HG02870 (cell line): ENCODE measurements around the gene NAALADL2.

Experiments
- ATAC-seq: cut with Tn5 transposase; IDR thresholded peaks from one replicate; pipeline ENCODE4 v1.9.1; 2021; ENCODE audit warnings: mild to moderate bottlenecking, moderate library complexity; ENCODE audit not compliant: unreplicated experiment

The NAALADL2 gene

DNA sequence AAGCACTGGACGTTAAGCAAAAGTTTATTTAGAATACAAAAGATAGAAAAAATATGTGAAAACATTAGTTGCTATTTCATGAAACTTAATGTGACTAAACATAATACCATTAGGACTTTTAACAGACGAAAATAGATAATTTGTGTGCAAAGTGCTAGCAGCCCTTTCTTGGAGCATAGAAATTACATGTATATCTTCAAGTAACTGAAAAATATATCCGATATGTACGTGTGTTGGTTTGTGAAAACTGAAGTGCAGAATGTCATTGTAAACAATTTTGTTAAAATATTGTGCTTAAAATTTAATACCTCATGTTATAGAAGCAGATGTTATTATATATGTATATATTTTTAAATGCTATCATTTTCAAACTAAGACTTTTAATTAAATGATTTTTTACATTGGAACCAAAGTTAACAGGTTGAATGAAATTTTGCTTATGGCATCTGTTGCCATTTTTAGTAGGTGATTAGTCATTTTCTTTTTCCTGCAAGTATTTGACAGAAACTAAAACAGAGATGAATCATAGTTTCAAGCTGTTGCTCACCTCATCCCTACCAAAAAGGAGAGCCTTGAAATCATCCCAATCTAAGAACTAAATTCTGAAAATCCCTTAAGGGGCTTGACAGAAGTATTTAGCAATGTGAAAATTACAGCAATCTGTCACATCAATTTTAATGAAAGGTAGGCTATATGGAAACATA lies 334.8 kb downstream of the NAALADL2 start:
- ATAC-seq = peak; percentile 91

DNA sequence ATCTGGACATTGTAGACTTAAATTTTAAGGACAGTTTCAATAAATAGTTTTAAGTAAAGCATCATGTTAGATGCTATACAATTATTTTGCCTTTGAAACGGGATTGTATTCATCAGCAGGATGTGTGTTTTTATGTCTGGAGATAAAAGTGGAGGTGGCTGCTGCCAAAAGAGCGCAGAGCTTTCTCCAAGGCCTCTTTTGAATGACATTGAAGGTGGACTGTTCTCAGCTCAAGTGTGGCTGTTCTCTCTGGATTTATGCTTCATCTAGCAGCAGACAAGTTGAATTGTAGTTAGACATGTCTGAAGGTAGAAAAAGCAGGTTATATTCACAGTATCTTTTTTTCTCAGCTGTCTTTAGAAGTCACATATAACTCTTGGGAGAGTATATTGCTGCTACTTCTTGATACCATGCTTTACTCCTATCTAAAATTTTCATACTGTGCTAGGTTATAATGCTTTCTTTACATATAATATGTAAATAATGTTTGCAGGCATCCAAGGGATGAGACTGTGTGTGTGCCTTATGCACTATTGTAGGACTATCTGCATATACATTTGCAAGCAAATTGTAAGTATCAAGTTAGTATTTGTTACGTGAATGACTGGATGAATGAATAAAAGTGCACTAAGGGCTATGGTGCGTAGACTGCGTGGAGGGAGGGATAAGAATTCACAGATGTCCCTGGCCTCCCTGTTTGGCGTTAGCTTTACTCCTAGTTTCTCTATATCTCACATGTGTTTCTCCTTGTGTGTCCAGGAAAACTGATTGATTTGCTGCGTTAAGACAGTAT lies 340.1 kb downstream of the NAALADL2 start:
- ATAC-seq = no peak

DNA sequence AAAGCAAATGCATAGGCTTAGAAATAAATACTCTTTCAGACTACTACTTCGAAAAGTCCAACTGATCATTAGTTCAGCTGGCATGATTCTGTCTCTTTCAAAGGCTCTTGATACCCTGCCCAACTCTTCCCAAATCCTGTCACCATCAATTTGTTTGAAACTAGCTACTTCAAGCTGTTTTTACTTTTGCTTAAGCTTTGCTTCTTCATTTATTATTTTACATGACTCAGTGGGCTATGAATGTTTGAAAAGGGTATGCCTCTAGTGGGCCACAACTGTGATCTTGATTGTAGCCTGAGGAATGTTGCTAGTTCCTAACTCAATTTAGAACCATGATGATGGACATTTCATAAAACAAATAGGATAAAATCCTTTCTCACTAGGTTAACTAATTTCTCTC lies 340.8 kb downstream of the NAALADL2 start:
- no peak for ATAC-seq

DNA sequence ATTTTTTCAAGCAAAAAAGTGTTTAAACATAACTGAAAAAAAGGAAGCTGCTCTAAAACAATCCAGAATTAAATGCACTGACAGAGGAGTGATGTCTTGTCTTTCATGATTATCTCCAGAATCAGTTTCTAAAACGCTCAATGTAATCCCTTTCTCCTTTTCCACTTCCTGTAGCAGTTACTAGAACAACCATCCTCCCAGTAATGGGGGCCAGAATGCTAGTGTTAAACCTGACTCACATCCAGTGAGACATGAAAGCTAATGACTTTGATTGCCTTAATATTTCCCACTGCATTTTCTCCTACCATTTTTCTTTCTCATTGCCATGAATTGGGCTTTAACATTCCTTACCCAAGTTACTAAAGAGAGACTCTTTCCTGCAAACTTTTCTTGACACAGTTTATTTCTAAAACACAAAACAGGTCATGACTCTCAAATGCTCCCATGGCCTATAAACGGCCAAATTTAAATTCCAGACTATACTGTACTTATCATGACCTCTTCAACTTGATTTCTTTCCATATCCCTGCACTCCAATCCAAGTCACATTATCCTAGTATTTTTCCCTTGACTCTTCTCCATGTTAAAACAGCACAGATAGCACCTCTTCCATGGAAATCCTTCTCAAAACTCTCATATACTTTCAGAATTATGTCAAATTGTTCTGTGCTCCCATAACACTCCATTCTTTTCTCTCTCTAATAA lies 341.4 kb downstream of the NAALADL2 start:
- no peak for ATAC-seq

DNA sequence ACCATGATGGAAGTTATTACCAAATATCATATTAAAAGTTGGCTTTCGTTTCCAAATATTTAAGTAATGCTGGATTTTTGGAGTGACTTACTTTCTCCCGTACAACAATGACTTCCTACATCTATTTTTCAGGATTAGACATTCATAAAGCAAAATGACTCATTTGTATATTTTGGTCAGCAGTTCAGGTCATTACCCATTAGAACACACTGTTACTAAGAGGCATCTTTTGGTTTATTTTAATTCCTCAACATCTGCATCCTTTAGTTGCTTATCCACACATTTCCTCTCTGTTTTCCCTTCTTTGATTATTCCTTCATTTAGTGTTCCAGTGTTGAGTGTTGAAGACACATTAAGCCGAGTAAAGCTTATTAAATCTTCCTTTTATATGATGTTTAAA lies 348.2 kb downstream of the NAALADL2 start:
- no peak for ATAC-seq

DNA sequence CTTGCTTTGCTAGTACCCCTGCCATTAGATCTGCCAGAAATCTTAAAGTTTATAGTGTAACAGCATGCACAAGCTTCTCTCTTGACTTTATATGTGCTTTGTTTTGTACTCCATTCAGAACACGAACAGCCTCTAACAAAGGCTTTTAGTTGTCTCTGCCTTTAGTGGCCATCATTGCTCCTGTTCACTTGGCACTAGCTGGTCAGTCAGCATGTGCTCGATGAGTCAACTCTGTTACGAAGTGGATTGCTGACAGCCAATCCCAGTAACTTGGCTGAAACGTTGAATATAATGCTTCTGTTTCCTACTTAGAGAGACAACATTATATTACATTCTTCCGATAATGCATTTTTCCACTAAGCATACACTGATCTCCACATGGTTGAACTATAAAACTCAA lies 349.2 kb downstream of the NAALADL2 start:
- no peak for ATAC-seq

DNA sequence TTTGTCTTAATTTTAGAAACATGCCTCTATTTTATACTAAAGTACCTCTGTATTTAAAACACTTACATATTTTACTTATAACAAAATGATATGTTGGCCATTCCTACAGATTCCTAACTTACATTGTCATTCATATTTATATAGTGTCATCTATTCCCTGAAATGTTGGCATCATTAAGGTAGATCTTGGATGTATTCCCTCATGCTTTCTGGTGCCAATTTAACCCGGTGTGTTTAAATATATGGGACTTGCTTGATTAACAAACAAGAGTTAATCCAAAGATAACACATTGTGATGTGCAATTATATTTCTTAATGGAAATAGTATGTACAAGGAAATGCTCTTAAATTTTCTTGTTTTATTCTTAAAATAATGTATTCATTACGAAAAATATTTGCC lies 352.3 kb downstream of the NAALADL2 start:
- ATAC-seq = no peak

DNA sequence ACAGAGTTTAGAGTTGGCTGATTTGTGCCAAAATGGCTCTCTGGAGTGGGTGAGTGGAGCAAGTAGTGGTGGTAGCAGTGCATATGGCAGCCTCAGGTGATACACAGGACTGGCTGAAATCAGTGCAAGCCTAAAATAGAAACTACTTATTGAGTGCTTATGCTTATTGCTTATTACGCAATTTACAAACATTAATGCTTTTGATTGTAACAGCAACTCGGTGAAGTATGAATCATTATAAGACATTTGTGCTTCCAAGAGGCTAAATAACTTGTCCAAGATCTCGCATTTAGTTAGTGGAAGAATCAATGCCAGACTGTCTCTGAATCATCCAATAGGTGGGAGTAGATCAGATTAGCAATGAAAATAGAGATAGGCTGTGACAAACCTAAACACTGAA lies 353.8 kb downstream of the NAALADL2 start:
- ATAC-seq = no peak

DNA sequence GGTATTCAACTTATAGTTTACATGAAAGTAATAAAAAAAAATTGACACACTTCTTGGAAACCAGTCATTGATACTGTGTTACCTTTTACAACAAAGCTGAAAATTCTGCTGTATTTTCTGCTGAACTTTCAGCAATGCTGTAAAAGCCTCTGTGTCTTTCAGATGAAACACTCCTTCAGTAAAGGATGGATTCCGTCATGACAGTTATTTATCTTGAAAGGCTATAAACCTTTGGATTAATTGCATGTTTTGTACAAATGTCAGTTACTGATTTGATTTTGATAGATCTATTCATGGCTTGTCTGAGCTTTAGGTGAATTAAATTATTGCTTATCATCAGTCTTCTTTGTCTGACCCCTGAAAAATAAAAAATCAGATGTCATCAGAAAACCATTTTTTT lies 355.1 kb downstream of the NAALADL2 start:
- ATAC-seq = no peak

DNA sequence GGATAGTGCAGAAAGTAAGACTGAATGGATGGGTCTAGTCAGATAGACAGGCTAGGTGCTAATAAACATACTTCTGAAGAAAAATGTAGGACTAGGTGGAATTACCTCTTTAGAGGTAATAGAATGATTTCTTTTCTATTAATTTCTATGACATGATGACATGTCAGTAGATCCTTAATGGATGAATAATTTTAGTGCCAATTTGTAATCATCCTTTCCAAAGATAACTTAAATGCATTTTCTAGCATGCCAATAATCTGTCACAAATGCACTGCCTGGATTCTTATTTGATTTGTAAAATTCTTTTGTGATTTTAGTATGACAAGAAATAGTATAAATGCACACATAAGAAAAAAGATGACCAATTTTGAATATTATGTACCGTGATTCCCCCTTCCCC lies 356.7 kb downstream of the NAALADL2 start:
- ATAC-seq = no peak

DNA sequence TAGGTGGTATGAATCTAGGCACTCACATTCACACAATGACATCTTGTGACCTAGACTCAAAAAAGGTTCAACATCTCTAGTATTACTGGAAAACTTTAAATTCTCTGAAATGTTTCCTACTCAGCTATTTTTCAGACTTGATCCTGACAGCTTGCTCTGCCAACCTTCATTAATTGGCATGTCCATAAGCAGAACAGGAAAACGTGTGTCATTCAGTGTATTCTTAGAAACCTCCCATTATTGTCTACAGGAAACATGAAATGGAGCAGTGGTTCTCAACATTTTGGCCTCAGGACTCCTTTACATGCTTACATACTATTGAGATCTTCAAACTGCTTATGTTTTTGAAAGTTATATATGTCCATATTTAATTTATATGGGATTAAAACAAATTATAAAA lies 363.2 kb downstream of the NAALADL2 start:
- ATAC-seq = no peak

DNA sequence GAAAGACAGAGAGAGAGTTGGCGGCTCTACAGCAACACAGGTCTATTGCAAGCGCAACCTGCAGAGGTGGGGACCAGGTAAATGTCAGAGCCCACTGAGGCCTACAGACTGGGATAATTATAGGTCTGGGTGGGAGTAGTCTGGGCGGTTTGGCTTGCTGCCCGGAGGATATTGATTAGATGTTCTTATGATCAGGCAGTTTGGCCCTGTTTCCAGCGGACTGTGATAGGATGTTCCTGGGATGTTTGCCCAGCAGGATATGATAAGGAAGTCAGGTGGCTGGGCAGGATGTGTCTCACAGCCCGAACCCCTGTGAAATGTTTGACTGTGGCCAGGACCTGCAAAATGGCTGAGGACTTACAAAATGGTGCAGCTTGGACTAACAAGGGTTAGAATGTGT lies 364.9 kb downstream of the NAALADL2 start:
- ATAC-seq = no peak

DNA sequence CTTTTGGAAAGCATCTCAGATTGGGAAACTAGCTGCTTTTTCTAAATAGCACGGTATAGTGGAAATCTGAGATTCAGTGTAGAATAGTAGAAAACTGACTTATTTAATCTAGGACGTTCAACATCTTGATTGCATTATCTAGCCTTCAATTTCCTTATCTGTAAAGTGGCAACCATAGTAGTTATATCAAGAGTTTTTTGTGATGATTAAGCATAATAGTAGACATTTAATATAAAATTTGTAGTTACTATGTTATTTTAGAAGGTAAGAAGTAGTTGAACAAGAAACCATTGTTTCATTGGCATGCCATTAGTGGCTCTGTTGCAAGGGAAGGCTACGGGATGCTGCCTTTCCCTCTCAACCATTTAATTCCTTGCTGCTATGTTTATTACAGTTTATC lies 367.3 kb downstream of the NAALADL2 start:
- ATAC-seq = no peak

DNA sequence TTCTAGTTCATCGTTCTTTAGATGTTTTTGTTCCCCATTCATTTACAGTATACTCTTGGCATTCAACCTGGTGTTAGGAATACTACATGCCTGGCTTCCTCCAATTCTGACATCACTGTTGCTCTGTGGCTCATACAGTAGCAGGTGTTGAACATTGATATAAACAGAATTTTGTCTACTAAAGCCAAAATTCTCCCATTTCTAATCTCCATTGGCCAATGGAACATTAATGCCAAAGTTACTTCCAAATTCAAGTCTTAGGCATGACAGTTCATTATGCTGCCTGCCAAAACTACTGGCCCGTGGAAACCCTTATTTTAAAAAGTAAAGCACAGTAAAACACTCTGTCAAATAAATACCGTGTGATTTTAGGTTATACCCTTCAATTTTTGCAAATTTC lies 368.0 kb downstream of the NAALADL2 start:
- ATAC-seq = no peak

DNA sequence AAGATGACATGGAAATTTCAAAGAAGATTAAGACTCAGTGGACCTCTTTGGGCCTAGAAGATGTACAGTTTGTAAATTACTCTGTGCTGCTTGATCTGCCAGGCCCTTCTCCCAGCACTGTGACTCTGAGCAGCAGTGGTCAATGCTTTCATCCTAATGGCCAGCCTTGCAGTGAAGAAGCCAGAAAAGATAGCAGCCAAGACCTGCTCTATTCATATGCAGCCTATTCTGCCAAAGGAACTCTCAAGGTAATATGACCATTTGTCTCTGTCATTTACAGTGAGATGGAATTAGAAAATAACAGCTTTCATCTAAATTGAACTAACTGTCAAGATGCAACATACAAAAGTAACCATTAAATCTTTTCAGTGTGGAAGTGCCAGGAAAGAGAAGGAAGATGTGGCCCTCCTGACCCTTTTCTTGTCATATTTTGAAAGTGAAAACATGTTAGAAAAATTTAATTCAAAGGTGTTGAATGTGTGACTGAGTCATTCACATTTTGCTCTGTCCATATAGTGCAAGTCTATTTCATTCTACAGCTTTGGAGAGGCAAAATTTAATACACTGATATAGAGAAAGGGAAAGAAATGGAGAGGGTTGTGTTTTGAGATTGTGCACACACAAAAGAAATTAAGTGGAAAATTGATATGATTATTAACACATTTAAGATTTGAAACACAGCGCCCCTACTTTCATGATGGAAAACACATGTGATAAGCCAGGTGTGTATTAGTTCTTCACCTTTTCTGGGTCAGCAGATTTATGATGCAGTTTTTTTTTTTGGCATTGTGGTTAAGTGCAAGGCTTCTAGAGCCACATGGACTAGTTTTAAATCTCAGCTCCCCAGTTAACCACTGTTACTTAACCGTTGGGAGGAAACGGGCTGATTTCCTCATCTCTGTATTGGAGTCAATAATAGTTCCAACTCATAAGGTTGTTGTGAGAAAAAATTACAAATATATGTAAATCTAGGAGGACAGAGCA lies 375.1 kb downstream of the NAALADL2 start:
- no peak for ATAC-seq

DNA sequence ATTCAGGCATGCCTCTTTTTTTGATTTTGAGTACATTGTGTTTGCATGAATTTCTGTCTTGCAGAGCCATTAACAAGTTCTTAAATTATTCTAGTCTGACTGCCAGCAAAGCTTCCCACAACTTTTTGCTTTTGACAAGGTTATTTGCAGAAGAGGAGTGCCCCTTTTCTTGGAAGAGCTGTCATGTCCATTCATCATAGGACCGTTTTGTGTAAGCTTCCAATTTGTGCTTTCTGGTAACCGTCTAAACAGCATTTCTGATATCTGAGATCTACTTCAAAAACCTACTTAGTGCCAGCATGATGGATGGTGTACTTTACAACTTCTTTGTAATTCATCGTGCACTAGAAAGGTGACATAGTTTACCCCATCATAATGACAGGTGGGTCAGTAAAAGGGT lies 379.7 kb downstream of the NAALADL2 start:
- ATAC-seq = no peak

DNA sequence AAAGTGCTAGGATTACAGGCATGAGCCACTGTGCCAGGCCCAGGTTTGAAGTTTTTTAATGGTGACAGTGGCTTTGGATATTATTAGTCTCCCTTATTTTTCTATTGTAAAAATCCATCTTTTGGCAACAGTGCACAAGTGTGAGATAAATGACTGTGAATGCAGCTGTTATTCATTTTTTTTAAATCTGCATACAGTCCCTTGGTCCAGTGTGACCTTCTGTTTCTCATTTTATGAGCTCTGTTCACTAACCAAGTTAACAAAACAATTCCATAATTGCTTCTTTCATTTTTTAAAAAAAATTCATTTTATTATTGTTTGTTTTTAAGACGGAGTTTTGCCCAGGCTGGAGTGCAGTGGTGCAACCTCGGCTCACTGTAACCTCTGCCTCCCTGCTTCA lies 381.8 kb downstream of the NAALADL2 start:
- no peak for ATAC-seq

DNA sequence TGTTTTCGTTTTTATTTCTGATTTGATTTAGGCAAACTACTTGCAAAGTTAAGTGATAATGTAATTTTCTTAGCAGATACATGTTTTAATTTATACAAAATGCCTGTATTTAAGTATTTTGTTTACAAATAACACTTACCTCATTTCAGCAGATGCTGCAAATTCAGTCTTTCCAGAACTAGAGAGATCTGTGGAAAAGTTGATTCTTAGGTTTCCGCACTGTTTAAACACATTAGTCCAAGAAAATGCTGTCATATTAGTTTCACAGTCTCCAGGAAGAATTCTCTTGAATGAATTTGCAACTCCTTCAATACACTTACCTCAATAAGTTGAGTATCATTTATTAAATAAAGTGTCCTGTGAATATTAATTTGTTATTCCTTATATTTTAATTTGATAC lies 383.1 kb downstream of the NAALADL2 start:
- no peak for ATAC-seq

DNA sequence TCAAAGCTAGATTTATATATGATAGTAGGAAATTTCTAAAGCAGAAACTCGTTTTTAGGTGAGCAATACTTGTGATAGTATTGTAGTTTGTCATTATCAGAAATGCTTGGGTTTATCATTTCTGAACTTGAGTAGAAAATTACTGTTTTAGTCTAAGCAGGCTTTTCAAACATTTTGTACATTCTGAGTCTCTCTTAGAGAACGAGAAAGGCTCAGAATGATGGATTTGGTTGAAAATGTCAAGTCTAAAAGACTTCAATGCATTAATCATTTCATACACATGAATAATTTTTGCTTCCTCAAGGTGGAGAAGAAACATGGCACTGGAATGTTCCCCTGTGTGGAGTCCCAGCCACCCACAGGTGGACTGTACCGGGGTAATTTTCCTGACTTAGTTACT lies 387.1 kb downstream of the NAALADL2 start:
- ATAC-seq = no peak

DNA sequence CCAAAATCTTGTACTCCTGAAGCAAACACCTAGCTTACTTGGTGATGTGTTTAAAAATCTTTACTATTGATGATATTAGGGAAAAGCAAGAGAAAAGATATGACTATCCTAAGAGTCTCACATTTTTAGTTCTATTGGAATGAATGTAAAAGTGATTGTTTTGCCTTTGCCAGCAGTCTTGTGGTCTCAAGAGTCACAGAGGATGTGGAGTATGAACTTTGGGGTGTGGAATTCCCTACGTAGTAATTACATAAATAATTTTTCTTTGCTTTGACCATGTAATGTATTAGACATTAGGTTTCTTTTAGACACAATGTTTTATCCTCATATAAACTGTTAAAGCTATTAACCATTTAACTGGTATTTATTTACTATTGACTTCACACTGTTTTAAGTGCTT lies 387.6 kb downstream of the NAALADL2 start:
- no peak for ATAC-seq

DNA sequence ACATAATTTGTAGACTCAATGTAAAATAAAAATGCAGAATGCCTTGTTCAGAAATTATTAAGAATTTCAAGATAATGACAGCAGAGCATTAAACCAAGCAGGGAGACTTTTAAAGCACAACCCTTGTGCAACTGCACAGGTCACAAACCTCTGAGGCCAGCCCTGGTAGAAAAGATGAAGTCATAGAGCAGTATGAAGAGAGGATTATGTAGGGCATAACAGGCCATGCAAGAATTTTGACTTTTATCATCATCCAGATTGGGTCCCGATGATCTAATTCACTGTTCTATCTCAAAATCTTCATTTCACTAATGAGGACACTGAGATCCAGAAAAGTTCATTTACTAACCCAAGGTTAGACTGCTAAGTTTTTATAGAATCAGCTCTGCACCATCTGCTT lies 388.5 kb downstream of the NAALADL2 start:
- ATAC-seq = no peak
